HG02763 (cell line): ENCODE measurements around the gene PLAAT4.

Experiments used
- ATAC-seq: cut with Tn5 transposase; IDR thresholded peaks from one replicate; pipeline ENCODE4 v1.9.1; 2021; ENCODE audit warnings: mild to moderate bottlenecking, moderate library complexity; ENCODE audit not compliant: unreplicated experiment

Gene PLAAT4, protein sequence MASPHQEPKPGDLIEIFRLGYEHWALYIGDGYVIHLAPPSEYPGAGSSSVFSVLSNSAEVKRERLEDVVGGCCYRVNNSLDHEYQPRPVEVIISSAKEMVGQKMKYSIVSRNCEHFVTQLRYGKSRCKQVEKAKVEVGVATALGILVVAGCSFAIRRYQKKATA

DNA sequence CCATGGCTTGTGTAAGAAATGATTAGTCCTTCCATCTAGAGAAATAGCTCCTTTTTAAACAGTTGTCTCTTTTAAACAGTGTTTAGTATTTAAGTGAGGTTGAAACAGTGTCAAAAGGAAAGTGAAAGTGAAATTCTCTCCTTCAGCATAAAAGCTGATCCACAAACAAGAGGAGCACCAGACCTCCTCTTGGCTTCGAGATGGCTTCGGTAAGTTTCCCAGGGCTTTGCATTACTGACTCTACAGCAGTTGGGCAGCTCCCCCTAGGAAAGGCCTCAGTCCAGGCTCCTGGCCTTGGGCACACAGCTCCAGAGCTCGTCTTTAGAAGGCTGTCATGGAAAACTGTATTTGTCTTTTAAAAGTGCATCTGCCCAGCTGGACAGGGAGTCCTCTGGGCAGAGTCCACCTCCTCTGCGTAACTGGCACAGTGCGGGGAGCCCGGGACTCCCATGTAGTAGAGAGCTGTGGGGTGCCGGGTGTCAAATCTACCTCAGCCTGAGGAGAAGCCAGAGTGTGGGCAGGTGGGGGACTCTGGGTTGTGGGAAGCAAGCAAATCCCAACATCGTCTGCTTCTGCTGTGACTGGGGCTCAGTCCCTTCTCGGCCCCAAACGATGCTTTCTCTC lies at the start of gene PLAAT4:
Gene PLAAT4 (plus strand): TSS at position 140 of the 624 bp plus-strand sequence. CDS start 61 bp downstream, at position 201.
- ATAC-seq, result no peak

DNA sequence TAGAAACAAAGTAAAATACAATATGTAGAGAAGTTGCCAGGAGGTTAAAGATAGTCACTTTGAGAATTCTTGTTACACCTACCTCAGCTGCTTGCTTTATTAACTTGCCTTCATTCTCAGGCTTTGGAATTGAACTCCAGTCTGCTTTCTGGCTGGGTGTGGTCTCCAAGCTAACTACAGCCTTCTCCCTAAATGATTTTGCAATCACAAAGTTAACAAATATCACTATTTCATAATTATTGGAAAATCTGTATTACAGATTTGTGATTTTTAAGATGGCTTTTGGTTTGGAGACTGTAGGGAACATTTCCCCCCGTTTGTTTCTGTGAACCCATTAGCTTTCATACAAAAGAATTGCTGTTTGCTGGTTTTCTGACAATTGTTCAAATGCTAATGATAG lies 47.8 kb upstream of the PLAAT4 start:
- no peak for ATAC-seq

DNA sequence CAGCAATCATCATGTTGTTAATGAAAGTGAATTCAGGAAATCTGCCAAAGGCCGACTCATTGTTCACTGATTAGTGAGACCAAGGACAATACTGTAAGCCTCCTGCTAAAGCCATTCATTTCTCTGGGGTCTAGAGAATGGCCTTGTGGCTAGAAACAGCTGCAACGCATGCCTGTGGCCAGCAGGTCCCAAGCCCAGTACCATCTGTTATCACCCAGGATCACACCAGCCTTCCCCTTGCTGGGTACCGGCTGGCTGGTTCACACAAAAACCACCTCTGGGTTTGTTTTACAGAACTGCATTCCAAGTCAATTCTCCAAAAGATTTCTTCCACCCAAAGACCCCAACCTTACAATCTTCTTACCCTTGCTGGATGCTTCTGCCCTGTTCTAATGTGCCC lies 46.7 kb upstream of the PLAAT4 start:
- no peak for ATAC-seq

DNA sequence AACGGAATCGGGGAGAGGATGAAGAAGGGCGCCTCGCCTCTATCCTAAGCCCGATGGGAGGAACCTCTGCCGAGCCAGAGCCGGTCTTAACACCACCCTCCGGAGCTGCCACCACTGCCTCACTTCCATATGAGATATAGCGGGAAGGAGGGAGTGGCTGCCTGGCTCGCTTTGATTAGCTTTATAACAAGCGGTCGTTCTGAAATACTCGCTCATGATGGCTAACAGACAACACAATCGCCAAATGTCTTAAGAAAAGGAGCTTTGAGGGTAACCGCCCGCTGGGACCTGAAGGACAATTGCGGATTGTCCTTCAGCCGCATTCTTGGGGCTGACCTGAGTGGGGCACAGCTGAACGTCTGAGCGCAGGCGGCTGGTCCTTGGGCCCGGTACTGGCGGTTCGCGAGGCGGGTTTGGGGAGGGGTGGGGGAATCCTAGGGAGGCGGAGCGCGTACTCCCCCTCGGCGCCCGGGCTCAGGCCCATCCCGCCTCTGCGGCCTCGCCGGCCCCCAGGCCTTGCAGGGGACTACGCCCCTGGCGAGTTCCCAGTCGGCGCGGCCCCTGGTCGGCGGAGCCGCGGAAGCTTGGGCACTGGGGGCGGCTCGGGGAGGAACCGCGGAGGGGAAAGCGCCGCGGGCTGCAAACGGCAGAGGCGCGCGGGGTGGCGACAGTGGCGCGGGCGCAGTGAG lies 45.9 kb upstream of the PLAAT4 start, which contains the start of gene PLAAT5:
Gene PLAAT5 (minus strand): TSS at position 617 of the 689 bp plus-strand sequence. CDS start 133 bp downstream, at position 484.
- ATAC-seq, result no peak

DNA sequence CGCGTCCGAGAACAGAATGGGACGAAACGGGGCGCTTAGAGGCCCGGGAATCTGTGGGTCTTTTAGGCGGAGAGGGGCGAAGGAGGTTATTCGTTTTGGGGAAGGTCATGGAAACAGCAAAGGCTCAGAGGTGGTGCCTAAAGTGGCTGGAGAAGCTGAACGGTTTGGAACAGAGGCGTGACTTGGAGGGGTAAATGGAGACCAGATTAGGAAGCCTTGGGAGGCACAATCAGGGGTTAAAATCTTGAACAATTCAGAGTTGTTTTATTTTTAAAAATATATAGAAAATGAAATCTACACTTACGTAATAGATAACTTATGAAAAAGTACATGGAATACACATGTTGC lies 45.4 kb upstream of the PLAAT4 start:
- ATAC-seq, result no peak

DNA sequence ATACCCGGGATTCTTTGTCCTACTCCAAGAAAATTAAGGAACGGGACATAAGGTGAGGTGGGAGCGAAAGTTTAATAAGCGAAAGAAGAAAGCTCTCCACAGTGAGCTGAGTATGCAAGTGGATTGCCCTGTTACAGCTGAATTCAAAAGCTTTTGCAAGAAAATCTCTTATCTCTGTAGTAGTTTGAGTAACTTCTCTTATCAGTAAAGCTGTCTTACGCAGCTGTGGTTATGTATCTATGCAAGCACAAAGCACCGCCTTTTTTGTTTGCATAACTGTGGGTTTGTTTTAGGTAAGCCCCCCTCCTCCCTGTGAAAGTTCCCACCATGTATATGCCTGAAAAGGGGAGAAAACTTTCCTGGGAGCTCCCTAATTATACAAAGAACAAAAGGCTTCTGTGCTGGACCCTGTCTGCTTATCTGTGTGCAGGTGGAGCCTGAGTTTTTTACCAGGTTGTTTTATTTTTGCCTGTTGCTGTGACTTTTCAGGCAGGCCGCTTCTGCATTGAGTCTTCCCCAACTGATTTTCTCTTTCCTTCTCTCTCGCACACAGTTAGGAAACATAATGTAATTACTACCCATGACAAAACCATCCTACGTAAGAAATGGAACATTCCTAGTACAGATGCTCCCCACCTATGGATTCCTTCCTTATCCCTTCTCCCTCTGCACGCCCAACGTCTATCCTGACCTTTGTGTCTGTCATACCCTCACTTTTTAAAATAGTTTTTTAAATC lies 44.8 kb upstream of the PLAAT4 start:
- ATAC-seq, result no peak

DNA sequence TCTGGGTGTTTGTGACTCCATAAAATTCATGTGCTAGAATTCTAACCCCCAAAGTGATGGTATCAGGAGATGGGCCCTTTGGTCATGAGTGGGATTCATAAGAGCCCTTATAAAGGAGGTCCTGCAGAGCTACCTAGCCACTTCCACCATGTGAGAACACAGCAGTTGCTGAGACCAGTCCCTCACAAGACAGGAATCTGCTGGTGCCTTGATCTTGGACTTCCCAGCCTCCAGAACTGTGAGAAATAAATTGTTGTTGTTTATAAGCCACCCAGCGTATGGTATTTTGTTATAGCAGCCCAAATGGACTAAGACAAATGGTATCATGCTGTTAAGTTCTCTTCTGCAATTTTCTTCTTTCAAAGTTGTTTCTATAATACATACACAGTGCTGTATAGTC lies 44.2 kb upstream of the PLAAT4 start:
- ATAC-seq, result no peak

DNA sequence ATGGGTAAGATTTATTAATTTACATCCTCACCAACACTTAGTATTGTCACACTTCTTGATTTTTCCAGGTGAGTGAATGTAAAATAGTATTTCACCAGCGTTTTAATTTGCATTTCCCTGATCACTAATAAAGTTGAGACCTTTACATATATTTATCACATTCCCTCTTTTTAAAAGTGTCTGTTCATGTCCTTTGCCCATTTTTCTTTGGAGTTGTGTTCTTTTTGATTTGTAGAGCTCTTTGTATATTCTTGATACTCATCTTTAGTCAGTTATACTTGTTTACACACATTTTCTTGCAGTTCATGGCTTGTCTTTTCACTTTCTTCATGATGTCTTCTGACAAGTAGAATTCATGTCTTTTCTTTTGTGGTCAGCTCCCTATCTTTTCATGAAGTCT lies 43.5 kb upstream of the PLAAT4 start:
- no peak for ATAC-seq

DNA sequence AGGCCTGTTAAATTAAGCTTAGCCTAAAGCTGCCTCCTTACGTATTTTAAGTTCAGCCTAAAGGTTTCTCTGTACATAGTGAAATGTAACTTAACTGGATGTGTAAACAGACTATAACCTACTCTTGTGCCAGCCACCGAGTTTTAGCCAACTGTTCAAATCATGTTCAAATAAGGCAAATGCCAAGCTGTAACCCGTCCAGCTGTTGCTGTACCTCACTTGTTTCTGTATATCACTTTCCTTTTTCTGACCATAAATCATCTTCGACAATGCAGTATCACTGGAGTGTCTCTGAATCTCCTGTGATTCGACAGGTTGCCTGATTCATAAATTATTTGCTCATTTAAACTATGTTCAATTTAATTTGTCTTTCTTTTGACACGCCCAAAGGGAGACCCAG lies 41.6 kb upstream of the PLAAT4 start:
- ATAC-seq, result no peak

DNA sequence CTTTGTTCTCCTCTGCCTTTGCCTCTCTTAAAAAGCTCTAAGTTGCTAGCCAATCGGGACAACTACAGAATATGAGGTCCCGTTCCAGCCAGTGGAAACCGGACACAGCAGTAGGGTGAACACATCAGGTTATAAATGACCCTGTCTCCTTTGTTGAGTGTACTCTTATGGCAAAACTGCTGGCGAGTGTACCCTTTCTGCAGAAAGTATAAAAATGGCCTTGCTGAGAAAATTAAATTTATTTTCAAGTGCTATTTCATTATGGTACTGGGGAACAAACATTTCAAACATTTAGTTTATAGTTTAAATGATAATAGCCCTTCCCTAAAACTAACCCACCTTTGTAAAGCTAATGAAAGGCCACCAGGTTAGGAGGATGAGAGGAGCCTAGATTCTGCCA lies 36.7 kb upstream of the PLAAT4 start:
- no peak for ATAC-seq

DNA sequence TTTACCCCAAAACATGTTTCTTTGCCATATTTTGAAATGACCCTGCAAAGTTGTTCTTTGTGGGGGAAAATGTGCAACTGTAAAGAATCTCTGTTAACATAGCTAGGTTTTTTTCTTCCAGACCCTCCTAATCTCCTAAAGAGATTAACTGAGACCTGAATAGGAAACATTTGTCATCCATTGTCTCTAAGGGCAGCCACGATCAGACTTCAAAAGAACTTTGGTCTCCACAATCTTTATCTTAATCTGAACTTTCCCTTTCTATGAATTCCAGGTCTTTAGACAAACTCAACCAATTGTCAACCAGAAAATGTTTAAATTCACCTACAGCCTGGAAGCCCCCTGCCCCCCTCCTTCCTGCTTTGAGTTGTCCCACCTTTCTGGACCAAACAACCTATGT lies 35.4 kb upstream of the PLAAT4 start:
- ATAC-seq, result no peak

DNA sequence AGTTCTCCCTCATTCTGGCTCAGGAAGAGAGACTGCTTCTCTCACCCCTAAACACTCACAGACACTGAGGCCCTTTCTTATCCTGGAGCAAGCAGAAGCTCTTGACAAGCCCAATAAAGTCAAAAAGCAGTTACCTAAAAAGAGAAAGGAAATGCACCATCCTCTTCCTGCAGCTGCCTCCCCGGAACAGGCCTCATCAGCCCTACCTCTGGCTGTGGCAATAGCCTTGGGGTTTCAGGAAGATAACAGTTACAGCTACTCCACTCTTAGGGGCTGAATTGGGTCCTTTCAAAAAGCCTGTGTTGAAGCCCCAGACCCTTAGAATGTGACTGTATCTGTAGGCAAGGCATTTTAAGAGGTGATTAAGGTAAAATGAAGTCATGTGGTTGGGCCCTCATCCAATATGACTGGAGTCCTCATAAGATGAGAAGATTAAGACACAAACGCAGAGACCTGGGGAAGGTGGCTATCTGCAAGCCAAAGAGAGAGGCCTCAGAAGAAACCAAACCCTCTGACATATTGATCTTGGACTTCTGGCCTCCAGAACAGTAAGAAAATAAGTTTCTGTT lies 34.3 kb upstream of the PLAAT4 start:
- no peak for ATAC-seq

DNA sequence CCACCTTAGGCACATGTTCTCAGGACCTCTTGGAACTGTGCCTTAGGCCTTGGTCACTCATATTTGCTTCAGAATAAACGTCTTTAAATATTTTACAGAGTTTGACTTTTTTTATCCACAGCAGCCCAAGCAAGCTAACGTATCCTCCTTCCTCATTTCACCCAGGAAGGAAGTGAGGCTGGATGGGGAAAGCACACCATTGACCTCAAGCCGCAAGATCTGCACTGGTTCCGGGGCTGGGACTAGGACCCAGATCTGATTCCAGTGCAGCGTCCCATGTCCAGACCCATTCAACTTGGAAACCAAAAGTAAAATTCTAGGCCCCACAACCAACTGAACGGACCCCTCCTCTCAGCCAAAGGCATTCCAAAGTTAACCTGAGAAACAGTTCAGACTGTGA lies 33.1 kb upstream of the PLAAT4 start:
- no peak for ATAC-seq

DNA sequence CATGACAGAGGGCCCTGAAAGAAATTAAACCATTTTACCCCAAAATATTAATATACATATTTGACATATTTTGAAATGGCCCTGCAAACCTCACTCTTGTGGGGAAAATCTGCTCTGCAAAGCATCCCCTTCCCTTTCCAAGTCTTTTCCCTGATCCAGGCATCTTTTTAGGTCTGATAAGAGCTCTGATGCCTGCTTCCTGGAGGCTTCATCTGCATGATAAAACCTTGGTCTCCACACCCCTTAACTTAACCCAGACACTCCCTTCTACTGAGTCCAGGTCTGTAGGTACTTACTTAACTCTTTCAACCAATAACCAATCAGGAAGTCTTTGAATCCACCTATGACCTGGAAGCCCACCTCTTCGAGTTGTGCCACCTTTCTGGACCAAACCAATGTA lies 32.6 kb upstream of the PLAAT4 start:
- no peak for ATAC-seq

DNA sequence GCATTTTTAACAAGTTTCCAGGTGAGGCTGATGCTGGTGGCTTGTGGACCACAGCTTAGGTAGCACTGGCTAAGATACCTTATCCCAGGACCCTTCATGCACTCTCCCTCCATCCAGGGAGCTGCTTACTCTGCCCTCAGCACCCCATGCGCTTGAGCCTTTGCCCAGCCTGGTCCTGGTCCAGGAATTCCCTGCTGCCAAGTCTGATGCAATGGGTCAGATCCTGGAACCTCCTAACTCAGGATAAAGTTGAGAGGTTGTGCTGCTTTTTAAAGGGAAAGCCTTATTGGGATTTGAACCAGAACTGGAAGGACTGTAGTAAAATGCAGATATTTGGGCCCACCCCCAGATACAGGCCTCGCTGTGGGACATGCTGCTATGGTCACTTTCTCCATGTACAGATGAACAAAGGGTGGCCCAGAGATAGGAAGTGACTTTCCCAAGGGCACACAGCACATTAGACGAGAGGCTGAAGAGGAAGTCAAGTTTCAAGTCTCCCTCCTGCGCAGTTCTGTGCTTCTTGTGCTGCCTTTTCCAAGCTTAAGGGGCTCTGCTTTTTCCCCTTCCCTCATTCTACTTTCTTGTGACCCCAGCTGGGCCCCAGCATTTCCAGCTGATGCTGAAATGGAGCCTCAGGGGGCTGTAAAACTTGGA lies 31.5 kb upstream of the PLAAT4 start:
- no peak for ATAC-seq

DNA sequence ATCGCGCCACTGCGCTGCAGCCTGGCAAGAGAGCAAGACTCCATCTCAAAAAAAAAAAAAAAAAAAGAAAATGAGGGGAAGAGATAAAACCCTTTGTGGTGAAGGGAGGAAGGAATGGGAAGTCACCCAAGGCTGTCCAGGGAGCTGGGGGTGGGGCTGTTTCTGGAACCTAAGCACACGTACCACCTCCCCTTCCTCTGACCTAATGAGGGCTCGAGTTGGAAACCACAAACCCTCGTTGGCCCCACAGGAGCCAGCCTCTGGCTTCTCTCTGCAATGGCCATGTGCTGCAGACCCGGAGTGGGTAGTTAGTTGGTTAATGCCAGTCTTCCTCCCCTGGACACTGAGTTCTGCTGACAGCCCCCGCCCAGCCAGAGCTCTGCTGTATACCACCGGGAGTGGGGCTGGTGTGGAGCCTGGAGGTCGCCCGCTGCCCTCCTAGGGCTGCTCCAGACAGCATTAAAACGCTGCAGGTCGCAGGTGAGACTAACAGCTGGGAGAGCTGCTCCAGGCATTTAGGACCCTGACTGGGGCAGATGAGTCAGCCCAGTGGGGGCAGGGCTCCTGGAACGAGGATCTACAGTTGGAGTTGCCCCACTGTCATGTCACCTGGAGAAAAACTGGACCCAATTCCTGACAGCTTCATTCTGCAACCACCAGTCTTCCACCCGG lies 30.6 kb upstream of the PLAAT4 start, which contains the start of gene LGALS12:
Gene LGALS12 (plus strand): TSS at position 228 of the 672 bp plus-strand sequence. CDS start 375 bp downstream, at position 603.
- ATAC-seq, result no peak

DNA sequence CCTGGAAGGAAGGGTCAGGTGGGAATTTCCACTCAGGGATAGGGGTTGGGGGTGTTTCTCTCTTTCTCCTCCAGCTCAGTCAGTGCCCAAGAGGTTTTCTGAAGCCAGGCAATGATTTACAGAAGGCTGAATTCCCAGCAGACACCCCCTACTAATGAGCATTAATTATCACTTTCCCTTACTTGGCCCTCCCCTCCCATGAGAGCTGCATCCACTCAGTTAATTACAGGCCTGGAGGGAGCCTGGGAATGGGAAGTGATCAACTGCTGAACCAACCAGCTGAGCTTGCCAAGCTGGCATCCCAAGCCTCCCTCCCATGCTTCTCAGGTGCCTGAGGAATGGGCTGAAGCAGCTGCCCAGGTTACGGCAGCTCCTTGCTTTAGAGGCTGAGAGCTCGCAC lies 29.7 kb upstream of the PLAAT4 start:
- no peak for ATAC-seq

DNA sequence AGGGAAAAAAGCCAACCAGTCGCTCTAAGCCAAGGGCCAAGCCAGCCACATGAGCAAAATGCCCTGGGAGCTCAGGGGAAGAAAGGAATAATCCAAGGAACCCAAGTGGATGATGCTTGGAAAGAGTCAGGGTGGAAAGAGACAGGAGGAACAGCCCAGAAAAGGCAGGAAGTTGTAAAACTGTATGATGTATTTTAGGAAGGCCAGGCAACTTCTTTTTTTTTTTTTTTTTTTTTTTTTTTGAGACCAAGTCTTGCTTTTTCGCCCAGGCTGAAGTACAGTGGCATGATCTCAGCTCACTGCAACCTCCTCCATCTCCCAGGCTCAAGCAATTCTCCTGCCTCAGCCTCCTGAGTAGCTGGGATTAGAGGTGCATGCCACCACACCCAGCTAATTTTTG lies 29.1 kb upstream of the PLAAT4 start:
- no peak for ATAC-seq

DNA sequence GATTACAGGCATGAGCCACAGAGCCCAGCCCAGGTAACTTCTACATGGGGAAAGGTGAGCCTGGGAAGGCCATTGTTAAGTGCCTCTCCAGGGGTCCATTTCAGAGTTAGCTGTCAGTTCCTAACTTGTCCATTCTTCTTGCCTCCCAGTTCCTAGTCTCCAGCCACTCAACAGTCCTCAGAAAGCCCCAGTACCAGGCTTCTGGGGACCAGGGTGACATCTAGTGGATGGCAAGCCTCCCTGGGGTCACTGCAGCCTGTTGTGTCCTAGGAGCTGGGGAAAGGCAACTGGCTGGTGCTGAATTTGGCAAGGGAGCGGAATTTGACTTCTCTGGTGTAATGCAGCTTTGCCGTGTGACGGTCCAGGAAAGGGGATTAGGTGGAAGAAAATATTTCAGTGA lies 28.6 kb upstream of the PLAAT4 start:
- no peak for ATAC-seq

DNA sequence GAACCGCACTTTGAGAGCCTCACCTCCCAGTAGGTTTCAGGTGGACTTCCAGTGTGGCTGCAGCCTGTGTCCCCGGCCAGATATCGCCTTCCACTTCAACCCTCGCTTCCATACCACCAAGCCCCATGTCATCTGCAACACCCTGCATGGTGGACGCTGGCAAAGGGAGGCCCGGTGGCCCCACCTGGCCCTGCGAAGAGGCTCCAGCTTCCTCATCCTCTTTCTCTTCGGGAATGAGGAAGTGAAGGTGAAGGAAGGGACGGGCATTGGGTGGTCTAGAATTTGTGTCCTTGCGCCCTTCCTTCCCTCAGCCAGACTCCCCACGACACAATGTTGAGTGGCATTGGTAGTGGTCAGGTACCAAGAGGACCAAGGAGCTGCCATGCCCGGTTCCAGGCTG lies 27.9 kb upstream of the PLAAT4 start:
- no peak for ATAC-seq
